GM18499 (cell line): Measurements from ENCODE around the gene F10.
"Not testable (repeated sequence)": the region's sequence is repeated elsewhere in the genome, so short reads cannot be mapped to it uniquely, and the experiment has no call there.

Experiments
- ATAC-seq: cut with Tn5 transposase; IDR thresholded peaks from one replicate; pipeline ENCODE4 v1.9.1; 2021; ENCODE audit warnings: moderate number of reproducible peaks; ENCODE audit not compliant: insufficient read depth, unreplicated experiment

Gene F10

DNA sequence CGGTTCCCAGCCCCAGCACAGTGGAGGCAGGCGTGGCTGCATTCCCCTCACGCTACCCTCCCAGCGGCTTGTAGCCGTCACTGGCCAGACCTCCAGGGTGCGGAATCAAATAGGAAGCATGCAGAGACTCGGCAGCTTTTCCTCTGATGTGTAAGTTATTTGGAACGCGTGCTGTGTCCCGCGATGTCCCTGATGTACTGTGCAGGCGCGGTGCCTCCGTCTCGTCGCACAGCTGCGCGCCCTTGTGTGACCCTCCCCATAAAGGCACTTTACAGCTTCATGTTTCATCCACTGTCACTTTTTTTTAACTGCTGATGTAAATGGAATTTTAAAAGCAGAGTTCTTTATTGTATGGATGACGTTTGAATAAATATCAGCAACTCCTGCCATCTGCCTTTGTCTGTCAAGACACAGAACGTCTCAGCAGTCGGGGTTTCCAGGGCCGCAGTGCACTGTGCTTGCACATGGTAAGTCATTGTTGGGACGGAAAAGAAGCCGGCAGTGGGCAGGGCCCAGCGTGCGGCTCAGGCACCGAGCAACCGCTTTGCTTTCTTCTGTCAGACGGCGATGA lies 24.4 kb upstream of the F10 start:
- no peak for ATAC-seq

DNA sequence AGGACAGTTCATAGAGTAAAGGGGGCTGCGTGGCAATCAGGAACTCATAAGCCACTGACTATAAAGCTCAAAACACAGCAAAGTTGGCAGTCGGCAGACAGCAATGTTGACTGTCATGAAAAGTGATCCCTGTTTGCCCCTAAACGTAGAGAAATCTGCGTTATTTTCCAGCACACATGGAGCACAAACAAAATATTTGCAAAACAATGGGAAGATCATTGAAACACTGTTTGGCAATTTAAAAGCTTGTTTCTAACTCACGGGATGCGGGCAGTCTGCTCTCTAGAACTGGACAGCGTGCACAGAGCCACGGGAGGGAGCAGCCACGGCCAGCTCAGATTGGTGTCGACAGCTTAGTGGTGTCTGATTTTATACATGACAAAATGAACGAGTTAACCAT lies 23.5 kb upstream of the F10 start:
- no peak for ATAC-seq

DNA sequence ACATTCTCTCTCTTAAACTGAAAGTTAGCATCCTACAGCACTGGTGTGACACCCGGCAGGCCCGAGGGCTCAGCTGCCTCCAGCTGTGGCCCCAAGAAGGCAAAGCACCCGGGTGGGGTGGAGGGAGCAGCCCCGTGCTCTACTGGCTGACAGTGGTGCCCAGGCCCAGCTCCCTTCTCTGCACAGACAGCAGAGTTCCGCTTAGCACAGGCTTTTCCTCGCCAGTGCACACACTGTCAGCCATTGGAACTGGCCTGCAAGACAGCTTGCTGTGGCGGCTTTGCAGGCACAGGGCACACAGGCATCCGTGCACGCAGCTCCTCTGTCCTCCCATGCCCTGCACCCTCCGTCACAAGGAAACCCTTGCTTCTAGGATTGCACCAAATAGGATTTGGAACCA lies 20.3 kb upstream of the F10 start:
- not testable (repeated sequence) for ATAC-seq

DNA sequence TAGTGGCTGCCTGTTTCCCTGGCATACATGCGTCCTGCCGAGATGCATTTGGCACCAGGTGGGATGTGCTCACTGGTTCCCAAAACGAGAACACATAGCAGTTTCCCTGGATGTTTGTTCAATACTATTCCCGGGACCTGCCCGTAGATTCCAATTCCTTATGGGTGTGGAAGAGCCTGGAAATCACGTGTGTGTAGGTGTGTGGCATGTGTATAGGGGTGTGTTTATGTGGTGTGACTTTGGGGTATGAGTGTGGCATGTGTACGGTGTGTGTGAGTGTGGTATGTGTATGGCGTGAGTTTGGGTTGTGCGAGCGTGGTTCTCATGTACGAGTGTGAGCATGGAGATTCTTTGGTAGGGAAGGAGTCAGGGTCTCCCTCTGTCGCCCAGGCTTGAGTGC lies 19.9 kb upstream of the F10 start:
- no peak for ATAC-seq

DNA sequence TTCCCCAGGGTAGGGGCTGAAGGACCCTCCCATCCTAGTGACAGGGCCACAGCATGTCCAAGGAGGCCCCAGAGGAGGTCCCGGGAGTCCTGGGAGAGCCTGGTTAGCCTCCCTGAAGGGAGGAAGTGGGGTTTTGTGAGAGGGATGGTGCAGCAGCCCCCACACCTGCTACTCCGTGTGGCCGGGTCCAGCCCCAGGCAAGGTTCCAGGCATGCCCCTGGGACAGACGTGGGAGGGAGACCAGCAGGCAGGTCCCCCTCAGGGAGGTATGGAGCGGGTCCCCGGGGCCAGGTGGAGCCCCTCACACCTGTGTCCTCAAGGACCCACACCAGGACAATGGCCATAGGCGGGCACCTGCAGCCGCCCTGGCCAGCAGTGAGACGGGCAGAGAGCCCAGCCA lies 19.0 kb upstream of the F10 start:
- no peak for ATAC-seq

DNA sequence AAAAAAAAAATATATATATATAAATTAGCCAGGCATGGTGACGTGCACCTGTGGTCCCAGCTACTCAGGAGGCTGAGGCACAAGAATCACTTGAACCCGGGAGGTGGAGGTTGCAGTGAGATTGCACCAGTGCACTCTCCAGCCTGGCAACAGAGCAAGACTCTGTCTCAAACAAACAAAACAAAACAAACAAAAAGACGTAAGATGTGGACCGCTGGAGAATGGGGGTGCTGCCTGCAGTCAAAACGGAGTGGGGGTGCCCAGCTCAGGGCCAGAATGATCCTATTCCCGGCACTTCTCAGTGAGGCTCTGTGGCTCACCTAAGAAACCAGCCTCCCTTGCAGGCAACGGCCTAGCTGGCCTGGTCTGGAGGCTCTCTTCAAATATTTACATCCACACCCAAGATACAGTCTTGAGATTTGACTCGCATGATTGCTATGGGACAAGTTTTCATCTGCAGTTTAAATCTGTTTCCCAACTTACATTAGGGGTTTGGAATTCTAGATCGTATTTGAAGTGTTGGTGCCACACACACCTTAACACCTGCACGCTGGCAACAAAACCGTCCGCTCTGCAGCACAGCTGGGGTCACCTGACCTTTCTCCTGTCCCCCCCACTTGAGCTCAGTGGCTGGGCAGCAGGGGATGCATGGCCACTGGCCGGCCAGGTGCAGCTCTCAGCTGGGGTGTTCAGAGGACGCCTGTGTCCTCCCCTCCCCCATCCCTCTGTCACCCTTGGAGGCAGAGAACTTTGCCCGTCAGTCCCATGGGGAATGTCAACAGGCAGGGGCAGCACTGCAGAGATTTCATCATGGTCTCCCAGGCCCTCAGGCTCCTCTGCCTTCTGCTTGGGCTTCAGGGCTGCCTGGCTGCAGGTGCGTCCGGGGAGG lies 17.3 kb upstream of the F10 start, which contains the start of gene F7:
TSS of gene F7 (plus strand) at position 760 of the 889 bp plus-strand sequence. CDS start at position 811, 51 bp downstream.
- no peak for ATAC-seq

DNA sequence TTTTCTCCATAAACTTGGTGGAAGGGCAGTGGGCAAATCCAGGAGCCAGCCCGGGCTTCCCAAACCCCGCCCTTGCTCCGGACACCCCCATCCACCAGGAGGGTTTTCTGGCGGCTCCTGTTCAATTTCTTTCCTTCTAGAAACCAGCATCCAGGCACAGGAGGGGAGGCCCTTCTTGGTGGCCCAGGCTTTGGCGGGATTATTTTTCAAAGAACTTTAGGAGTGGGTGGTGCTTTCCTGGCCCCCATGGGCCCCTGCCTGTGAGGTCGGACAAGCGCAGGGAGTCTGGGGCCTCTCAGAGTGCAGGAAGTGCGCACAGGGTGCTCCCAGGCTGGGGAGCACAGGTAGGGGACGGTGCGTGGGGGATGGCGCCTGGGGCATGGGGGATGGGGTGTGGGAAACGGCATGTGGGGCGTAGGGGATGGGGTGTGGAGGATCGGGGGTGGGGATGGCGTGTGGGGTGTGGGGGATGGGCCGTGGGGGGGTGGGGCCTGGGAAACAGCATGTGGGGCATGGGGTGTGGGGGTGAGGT lies 16.6 kb upstream of the F10 start:
- ATAC-seq, result no peak

DNA sequence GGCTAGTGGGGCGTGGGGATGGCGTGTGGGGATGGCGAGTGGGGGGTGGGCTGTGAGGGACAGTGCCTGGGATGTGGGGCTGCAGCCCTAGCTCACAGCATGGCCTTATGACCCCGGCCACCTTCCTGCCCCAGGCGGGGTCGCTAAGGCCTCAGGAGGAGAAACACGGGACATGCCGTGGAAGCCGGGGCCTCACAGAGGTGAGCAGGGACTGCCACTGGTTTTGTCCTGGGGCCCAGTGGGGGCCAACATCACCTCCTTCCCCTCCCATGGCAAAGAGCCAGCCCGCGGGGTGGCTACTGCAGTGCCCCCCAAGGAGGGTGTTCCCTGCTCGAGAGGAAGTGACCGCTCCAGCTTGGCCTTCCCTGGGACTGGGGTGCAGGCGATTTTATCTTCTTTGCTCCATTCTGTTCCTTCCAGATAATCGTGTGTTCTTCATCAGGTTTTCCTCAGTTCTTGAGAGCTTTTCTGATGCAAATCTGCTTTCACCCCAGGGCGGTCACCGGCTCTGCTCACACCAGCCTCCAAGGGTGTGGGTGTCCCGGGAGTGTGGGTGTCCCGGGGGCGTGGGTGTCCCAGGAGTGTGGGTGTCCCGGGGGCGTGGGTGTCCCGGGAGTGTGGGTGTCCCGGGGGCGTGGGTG lies 15.8 kb upstream of the F10 start:
- no peak for ATAC-seq

DNA sequence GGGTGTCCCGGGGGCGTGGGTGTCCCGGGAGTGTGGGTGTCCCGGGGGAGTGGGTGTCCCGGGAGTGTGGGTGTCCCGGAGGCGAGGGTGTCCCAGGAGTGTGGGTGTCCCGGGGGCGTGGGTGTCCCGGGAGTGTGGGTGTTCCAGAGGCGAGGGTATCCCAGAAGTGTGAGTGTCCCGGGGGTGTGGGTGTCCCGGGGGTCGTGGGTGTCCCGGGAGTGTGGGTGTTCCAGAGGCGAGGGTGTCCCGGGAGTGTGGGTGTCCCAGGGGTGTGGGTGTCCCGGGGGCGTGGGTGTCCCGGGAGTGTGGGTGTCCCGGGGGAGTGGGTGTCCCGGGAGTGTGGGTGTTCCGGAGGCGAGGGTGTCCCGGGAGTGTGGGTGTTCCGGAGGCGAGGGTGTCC lies 14.1 kb upstream of the F10 start:
- not testable (repeated sequence) for ATAC-seq

DNA sequence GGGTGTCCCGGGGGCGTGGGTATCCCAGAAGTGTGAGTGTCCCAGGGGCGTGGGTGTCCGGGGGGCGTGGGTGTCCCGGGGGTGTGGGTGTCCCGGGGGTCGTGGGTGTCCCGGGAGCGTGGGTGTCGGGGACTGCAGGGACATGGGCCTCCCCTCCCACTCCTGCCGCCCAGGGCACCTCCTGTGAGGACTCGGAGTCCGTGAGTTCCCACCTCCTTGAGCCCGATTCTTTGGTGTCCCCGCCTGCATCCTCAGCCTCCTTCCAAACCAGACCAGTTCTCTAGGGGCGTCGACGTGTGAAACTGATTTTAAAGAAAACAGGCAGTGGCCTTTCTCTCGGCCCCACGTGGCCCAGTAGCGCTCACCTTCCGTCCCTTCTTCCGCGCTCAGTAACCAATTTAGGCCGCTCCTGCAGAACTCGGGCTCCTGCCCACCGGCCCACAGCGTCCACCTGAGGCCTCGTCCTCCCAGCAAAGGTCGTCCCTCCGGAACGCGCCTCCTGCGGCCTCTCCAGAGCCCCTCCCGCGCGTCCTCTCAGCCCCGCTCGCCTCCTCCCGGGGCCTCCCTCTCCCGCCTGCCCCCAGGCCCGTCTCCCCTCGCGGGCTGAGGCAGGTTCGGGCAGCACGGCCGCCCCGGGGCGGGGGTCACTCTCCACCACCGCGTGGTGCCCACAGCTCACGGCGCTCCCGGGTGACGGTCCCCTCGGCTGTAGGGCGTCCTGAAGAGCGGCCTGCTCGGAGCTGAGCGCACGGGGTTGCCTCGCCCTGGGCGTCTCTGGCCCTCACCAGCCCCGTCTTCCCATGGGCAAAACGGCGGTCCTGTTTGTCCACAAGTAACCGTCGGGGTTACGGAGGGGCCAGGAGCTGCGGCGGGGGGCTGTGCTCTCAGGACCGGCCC lies 13.2 kb upstream of the F10 start:
- no peak for ATAC-seq

DNA sequence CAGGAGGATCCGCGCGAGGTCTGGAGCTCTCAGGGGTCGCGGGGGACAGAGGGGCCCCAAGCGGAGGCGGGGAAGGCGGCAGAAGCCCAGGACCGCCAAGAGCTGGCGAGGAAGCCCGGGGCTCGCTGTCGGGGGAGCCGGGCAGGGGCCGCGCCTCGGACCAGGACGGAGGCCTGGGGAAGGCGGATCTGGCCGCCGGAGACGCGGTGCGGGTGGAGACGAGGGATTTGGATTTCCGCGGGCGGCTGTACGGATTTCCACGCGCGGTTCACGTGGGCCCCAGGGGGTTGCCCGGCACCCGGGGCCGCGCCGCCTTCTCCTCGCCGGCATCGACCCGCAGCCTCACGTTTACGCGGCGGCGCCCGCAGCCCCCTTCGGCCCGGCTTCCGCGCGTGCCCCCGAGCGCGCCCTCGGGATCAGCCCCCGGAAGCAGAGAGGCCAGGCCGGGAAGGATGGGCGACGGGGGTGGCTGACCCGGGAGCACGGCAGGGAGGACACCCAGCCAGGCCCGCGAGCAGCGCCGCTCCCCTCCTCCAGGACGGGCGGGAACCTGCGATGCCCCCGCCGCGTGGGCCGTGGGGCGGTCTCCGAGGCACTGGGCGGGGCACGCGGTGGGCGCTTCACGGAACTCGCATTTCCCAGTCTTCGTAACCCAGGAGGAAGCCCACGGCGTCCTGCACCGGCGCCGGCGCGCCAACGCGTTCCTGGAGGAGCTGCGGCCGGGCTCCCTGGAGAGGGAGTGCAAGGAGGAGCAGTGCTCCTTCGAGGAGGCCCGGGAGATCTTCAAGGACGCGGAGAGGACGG lies 12.3 kb upstream of the F10 start:
- ATAC-seq, result no peak

DNA sequence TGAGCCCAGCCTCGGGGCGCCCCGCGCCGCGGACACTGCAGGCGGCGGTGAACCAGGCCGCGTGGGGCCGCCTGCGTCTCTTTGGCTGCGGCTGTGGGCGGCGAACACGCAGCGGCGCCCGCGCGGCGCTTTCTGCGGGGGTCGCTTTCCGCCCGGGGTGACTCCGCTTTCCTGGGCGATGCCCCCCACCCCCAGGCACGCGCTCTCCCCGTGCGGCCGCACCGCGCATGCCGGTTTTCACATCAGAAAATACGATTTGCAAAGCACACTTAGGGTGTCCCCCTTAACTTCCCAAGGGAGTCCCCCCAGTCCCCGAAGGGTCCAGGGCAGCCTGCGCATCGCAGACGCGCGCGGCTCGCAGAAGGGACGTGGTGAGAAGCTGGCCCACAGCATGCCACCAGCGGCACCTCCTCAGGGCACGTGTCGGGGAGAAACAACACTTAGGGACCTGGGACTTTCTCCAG lies 11.7 kb upstream of the F10 start:
- ATAC-seq, result no peak

DNA sequence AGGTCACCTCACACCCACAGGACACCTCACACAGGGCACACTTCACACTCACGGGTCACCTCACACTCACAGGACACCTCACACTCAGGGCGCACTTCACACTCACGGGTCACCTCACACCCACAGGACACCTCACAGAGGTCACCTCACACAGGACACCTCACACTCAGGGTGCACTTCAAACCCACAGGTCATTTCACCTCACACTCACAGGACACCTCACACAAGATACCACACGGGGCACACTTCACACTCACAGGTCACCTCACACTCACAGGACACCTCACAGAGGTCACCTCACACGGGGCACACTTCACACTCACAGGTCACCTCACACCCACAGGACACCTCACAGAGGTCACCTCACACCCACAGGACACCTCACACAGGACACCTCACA lies 10.8 kb upstream of the F10 start:
- not testable (repeated sequence) for ATAC-seq

DNA sequence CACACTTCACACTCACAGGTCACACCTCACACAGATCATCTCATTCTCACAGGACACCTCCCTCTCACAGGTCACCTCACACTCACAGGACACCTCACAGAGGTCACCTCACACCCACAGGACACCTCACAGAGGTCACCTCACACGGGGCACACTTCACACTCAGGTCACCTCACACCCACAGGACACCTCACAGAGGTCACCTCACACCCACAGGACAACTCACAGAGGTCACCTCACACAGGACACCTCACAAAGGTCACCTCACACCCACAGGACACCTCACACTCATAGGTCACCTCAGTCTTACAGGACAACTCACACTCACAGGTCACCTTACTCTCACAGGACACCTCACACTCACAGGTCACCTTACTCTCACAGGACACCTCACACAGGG lies 10.1 kb upstream of the F10 start:
- not testable (repeated sequence) for ATAC-seq

DNA sequence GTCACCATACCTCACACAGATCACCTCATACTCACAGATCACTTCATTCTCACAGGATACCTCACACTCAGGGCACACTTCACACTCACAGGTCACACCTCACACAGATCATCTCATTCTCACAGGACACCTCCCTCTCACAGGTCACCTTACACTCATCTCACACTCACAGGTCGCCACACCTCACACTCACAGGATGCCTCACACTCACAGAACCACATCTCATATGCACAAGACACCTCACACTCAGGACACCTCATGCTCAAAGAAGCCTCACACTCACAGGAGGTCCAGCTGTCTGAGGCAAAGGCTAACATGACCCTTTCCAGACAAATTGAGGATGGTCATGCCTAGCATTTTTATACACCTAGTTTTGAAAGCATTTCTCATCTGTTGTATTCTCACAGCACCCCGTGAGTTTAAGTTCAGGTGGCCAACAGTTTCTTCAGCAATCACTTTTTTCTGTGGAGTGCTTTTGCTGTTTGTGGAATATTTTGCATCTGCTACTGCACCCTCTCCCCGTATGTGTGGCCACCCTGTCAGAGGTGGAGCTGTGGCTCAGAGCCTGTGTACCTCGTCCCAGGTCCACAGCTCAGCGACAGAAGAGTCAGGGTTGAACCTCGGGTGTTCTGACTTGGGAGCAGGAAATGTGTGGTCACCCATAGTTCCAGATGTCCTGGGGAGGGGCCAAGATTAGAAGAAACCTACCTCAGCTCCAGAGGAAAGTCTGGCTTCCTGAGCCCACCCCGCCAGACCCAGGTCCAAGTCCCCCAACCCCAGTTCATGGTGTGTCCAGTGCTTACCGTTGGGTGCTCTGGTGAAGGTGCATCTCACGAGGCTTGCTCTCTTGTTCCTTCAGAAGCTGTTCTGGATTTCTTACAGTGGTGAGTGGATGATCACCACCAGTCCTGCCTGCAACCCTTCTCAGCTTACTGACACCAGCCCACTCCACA lies 9.4 kb upstream of the F10 start:
- ATAC-seq, result no peak

DNA sequence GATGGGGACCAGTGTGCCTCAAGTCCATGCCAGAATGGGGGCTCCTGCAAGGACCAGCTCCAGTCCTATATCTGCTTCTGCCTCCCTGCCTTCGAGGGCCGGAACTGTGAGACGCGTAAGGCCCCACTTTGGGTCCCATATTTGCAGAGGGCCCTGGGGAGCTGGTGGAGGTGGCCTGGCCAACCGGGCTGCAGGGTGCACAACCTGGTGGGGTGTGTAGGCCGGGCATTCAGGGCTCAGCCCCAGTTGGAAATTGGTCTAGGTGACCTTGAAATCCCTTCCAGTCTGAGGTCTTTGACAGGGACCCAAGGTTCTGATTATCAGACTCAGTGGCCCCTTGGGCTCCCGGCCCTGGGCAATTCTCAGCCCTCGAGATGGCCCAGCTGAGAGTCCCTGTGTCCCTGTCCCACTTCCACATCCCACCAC lies 8.7 kb upstream of the F10 start:
- ATAC-seq, result no peak

DNA sequence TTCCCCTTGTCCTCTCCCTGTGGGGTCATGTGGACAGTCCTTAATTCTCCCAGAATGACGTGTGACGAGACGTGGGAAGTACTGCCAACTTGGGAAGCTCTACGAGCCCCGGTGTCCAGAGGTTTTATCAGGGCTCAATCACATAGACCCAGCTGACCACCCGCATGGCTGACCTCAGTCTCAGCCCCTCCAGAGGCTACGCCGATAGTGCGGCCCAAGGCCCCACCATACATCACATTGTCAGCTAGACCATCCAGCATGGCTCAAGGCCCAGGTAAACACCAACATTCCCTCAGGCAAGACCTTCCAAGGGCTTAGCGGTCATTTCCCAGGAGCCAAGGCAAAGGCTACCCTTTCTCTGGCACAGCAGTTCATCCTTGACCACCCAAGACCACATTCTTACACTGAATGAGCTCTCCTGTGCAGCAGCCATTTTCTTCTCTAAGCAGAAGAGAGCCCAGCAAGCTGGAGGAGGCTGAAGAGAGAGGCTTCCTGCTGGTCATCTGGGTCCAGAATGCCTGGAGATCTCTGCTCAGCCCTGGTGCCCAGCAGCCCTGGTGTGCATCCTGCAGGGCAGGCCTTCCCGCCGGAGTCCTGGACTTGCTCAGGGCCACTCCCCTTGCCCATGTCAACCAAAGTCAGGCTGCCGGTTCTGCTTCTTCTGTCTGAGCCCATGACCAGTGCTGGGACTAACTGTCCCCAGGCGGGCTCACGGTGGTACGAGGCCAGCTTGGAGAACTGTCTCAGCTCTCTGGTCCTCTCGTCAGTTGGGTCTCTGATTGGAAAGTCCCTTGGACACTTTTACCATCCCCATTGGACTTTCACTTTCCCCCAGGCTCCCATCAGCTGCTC lies 7.9 kb upstream of the F10 start:
- ATAC-seq, result no peak
